Measurements from ENCODE around the gene ARMS2. TPM values are rescaled to one million over a fixed set of nuclear protein-coding genes. Genes with fewer than 3 reads are reported as not detected.

Gene ARMS2
- total and polyA plus RNA-seq, 2 of the 13 experiments (the other 11 are each of a cell fraction or from before 2014, with no cell fraction given), result not detected

GRCh38 chr10:122461367-122461728 lies 6.9 kb downstream of the ARMS2 start, which contains the start of gene HTRA1:
TSS of gene HTRA1 (plus strand) at chr10:122461553. CDS start at chr10:122461653, 100 bp downstream.
- Histone ChIP-seq H3K27ac (ENCODE audit: extremely low read length, insufficient read depth, low read length) (no peak within 1 kb of the TSS), H3K9ac (ENCODE audit: insufficient read depth, low read depth, low read length) (no peak within 1 kb of the TSS), H3K9me3 (ENCODE audit: low read length) (no peaks in the 10 kb centered on the region), H4K20me1 (ENCODE audit: insufficient read depth, low read length) (no peaks in the 10 kb centered on the region), H3K4me2 (ENCODE audit: low read depth, low read length) (peak within 1 kb of the TSS; percentile 55), H3K27me3 (ENCODE audit: control insufficient read depth in 1 of 2, insufficient read depth in 2 of 2, low read length in 2 of 2) (peaks cover 8 to 86% of the 10 kb centered on the region in 2 experiments), H3K4me3 (replicated peaks in 1 of 3; ENCODE audit: insufficient read depth in 1 of 3, low read depth in 2 of 3, low read length in 3 of 3) (peak within 1 kb of the TSS; percentile 16 to 59 (median 16); a peak in 3 of 6 replicates), H3K36me3 (replicated peaks in 1 of 2; ENCODE audit: control insufficient read depth in 1 of 2, insufficient read depth in 2 of 2, low read length in 2 of 2) (no peaks in the 10 kb centered on the region), H3K4me1 (ENCODE audit: insufficient read depth, low read length) (peaks cover 12% of the 10 kb centered on the region; the same call in 1 of the 2 replicates), H3K79me2 (ENCODE audit: insufficient read depth, low read length) (no peaks in the 10 kb centered on the region), H2AFZ (ENCODE audit: low read length) (no peak within 1 kb of the TSS)
- peak; percentile 46; the same call in 2 of the 3 replicates for ATAC-seq
- CTCF ChIA-PET (ENCODE audit: low intra/inter-chr PET ratio, low total read pairs), result no interaction called here
- no peak for FAIRE-seq
- TF ChIP-seq ZFY (CRISPR knock-in tag; IDR thresholded peaks at IDR 0.05) (peak; percentile 27; the same call in 1 of the 2 replicates), SAFB2 (CRISPR knock-in tag; IDR thresholded peaks at IDR 0.05; ENCODE audit: borderline replicate concordance, low read depth) (no peak)
- TF ChIP-seq, protein P1, sequence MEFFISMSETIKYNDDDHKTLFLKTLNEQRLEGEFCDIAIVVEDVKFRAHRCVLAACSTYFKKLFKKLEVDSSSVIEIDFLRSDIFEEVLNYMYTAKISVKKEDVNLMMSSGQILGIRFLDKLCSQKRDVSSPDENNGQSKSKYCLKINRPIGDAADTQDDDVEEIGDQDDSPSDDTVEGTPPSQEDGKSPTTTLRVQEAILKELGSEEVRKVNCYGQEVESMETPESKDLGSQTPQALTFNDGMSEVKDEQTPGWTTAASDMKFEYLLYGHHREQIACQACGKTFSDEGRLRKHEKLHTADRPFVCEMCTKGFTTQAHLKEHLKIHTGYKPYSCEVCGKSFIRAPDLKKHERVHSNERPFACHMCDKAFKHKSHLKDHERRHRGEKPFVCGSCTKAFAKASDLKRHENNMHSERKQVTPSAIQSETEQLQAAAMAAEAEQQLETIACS (CRISPR knock-in tag; IDR thresholded peaks at IDR 0.05), result peak; percentile 49
- intact Hi-C loops (cut with micrococcal nuclease; ENCODE audit: unreplicated experiment), result no loop called here
- whole genome bisulfite sequencing (ENCODE audit: low lambda C conversion rate), result 0% methylated on average over 1 of the region's 56 CpGs
- BruUV-seq (replicated peaks), result no TSS peak
- POLR2A ChIA-PET, result no interaction called here
- in situ Hi-C loops (cut with HindIII; ENCODE audit: extremely low pct_ligation_motif_present, low pct_unique_long_range_greater_than_20kb), result no loop called here
- no peak for DNase-seq (ENCODE audit: low spot score)

DNA sequence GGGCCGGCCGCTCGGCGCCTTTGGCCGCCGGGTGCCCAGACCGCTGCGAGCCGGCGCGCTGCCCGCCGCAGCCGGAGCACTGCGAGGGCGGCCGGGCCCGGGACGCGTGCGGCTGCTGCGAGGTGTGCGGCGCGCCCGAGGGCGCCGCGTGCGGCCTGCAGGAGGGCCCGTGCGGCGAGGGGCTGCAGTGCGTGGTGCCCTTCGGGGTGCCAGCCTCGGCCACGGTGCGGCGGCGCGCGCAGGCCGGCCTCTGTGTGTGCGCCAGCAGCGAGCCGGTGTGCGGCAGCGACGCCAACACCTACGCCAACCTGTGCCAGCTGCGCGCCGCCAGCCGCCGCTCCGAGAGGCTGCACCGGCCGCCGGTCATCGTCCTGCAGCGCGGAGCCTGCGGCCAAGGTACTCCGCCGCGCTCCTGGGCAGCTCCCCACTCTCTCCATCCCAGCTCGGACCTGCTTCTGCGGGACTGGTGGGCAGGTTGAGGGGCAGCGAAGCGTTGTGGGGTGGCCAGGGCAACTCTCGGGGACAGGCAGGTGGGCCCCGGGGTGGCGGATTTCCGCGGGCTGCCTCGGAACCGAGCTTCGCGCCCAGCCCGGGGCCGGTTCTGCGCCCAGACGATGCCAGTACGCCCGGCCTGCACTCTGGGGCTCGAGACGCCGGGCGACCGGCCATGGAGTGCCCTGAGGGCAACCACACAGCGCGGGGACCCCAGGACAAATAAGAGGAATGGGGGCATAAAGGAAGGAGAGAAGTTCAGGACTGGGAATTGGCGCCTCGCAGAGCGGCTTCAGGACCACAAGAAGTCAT lies 7.5 kb downstream of the ARMS2 start:
- ATAC-seq (peak; percentile 59), DNase-seq (ENCODE audit: low spot score) (no peak), FAIRE-seq (no peak)
- no peaks in the 10 kb centered on the region for H3K36me3 ChIP-seq (replicated peaks in 1 of 2; ENCODE audit: control insufficient read depth in 1 of 2, insufficient read depth in 2 of 2, low read length in 2 of 2)
- H3K4me1 ChIP-seq (ENCODE audit: insufficient read depth, low read length), result peaks cover 12% of the 10 kb centered on the region; the same call in 1 of the 2 replicates
- BruUV-seq (replicated peaks), result no TSS peak
- no peak overlapping the region for H3K9ac ChIP-seq (ENCODE audit: insufficient read depth, low read depth, low read length)
- no peak overlapping the region for H3K27ac ChIP-seq (ENCODE audit: extremely low read length, insufficient read depth, low read length)
- WGBS (ENCODE audit: low lambda C conversion rate), result 13% methylated on average over 12 of the region's 95 CpGs
- no peaks in the 10 kb centered on the region for H3K79me2 ChIP-seq (ENCODE audit: insufficient read depth, low read length)
- H2AFZ ChIP-seq (ENCODE audit: low read length), result no peak overlapping the region
- intact Hi-C loops (cut with micrococcal nuclease; ENCODE audit: unreplicated experiment) (no loop called here), in situ Hi-C loops (cut with HindIII; ENCODE audit: extremely low pct_ligation_motif_present, low pct_unique_long_range_greater_than_20kb) (no loop called here)
- peaks cover 8 to 89% of the 10 kb centered on the region in 2 experiments for H3K27me3 ChIP-seq (ENCODE audit: control insufficient read depth in 1 of 2, insufficient read depth in 2 of 2, low read length in 2 of 2)
- H3K4me2 ChIP-seq (ENCODE audit: low read depth, low read length), result peak overlapping the region; percentile 55
- ChIA-PET POLR2A (no interaction called here), CTCF (ENCODE audit: low intra/inter-chr PET ratio, low total read pairs) (no interaction called here)
- H4K20me1 ChIP-seq (ENCODE audit: insufficient read depth, low read length), result no peaks in the 10 kb centered on the region
- peak overlapping the region; percentile 13 to 59 (median 16); a peak in 3 of 6 replicates for H3K4me3 ChIP-seq (replicated peaks in 1 of 3; ENCODE audit: insufficient read depth in 1 of 3, low read depth in 2 of 3, low read length in 3 of 3)
- no peaks in the 10 kb centered on the region for H3K9me3 ChIP-seq (ENCODE audit: low read length)
- TF ChIP-seq, protein P2, sequence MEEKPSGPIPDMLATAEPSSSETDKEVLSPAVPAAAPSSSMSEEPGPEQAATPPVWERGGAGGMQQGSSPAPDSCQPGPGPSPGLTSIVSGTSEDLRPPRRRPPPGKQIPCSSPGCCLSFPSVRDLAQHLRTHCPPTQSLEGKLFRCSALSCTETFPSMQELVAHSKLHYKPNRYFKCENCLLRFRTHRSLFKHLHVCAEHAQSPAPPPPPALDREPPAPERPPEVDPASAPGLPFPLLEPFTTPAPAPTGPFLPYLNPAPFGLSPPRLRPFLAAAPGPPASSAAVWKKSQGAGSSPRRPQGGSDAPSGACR (CRISPR knock-in tag; IDR thresholded peaks at IDR 0.05), result no peak
- TF ChIP-seq MZF1 (CRISPR knock-in tag; IDR thresholded peaks at IDR 0.05; ENCODE audit: borderline replicate concordance), result no peak
- peak; percentile 22; the same call in 1 of the 2 replicates for TF ChIP-seq ZNF777 (CRISPR knock-in tag; IDR thresholded peaks at IDR 0.05)
- TF ChIP-seq ZNF784 (CRISPR knock-in tag; IDR thresholded peaks at IDR 0.05; ENCODE audit: borderline replicate concordance), result no peak
- TF ChIP-seq TBX3 (IDR thresholded peaks at IDR 0.05; ENCODE audit: borderline replicate concordance), result no peak
- no peak for TF ChIP-seq ZNF839 (CRISPR knock-in tag; IDR thresholded peaks at IDR 0.05; ENCODE audit: borderline replicate concordance)
- peak; percentile 30; the same call in 1 of the 2 replicates for TF ChIP-seq ZFY (CRISPR knock-in tag; IDR thresholded peaks at IDR 0.05)
- TF ChIP-seq KDM1A (CRISPR knock-in tag; IDR thresholded peaks at IDR 0.05), result no peak
- TF ChIP-seq HNRNPLL (IDR thresholded peaks at IDR 0.05; ENCODE audit: low read depth, low read length, poor library complexity, severe bottlenecking), result peak; percentile 68
- no peak for TF ChIP-seq SALL1 (CRISPR knock-in tag; IDR thresholded peaks at IDR 0.05)
- TF ChIP-seq ZNF382 (CRISPR knock-in tag; IDR thresholded peaks at IDR 0.05; ENCODE audit: borderline replicate concordance), result no peak

Data from HepG2 (cell line).